Osteocyte (in vitro differentiated cells): ENCODE results near the gene IQSEC1. TPM values are rescaled to one million over a fixed set of nuclear protein-coding genes. Genes with fewer than 3 reads are reported as not detected.

Experiments
- DNase-seq: peaks from one replicate; pipeline ENCODE4 v3.0.0; 2021; ENCODE audit warnings: mixed read lengths; ENCODE audit not compliant: unreplicated experiment; ENCODE audit errors: extremely low spot score
- H3K27ac Mint-ChIP-seq: one replicate; pipeline ENCODE4 v1.8.0; 2021; ENCODE audit warnings: mild to moderate bottlenecking, mixed read lengths; ENCODE audit not compliant: unreplicated experiment
- H3K27me3 Mint-ChIP-seq: one replicate; pipeline ENCODE4 v1.8.0; 2021; ENCODE audit warnings: mixed read lengths; ENCODE audit not compliant: unreplicated experiment
- H3K36me3 Mint-ChIP-seq: one replicate; pipeline ENCODE4 v1.8.0; 2021; ENCODE audit warnings: mixed read lengths; ENCODE audit not compliant: unreplicated experiment
- H3K4me1 Mint-ChIP-seq: one replicate; pipeline ENCODE4 v1.8.0; 2021; ENCODE audit warnings: mixed read lengths; ENCODE audit not compliant: unreplicated experiment
- H3K4me3 Mint-ChIP-seq: one replicate; pipeline ENCODE4 v1.8.0; 2021; ENCODE audit warnings: mild to moderate bottlenecking, moderate library complexity, mixed read lengths; ENCODE audit not compliant: unreplicated experiment
- H3K9me3 Mint-ChIP-seq: one replicate; pipeline ENCODE4 v1.8.0; 2021; ENCODE audit warnings: mixed read lengths; ENCODE audit not compliant: unreplicated experiment
- CTCF ChIP-seq: fragments of 200-600 bp; sonication (generic); IDR thresholded peaks from 2 replicates; pipeline ENCODE4 v1.5.0; 2021; ENCODE audit warnings: antibody characterized with exemption, mild to moderate bottlenecking, moderate library complexity
- total RNA-seq: library from RNA; stranded (reverse); gene quantifications from 2 replicates; pipeline ENCODE4 v1.2.1, GENCODE V29; 2021

The IQSEC1 gene
- total RNA-seq, 1 donor from 2014 or later, result 37.9 TPM

GRCh38 chr3:12891985-12892839 is 181.0 kb downstream of the IQSEC1 start:
- Mint-ChIP-seq H3K36me3 (peaks cover 4% of the 10 kb centered on the region), H3K27me3 (peaks cover 35% of the 10 kb centered on the region), H3K4me3 (no peak overlapping the region)

GRCh38 chr3:12891391-12891984 is 181.7 kb downstream of the IQSEC1 start:
- Mint-ChIP-seq H3K4me3 (no peak overlapping the region), H3K9me3 (no peaks in the 10 kb centered on the region), H3K36me3 (no peaks in the 10 kb centered on the region), H3K4me1 (peaks cover 4% of the 10 kb centered on the region), H3K27me3 (peaks cover 41% of the 10 kb centered on the region), H3K27ac (no peak overlapping the region)
- TF ChIP-seq CTCF, result no peak
- DNase-seq, result no peak

More at GRCh38 chr3:12891985-12892839, 181.0 kb downstream of the IQSEC1 start:
- Mint-ChIP-seq H3K27ac (no peak overlapping the region), H3K9me3 (no peaks in the 10 kb centered on the region), H3K4me1 (peaks cover 4% of the 10 kb centered on the region)
- DNase-seq, result no peak
- TF ChIP-seq CTCF, result peak; percentile 84

- peaks cover 43% of the 10 kb centered on the region for H3K27me3 Mint-ChIP-seq
- TF ChIP-seq CTCF, result no peak
- H3K27ac Mint-ChIP-seq, result no peak overlapping the region
- DNase-seq, result no peak
- H3K9me3 Mint-ChIP-seq, result no peaks in the 10 kb centered on the region
- H3K4me1 Mint-ChIP-seq, result peaks cover 4% of the 10 kb centered on the region
- H3K36me3 Mint-ChIP-seq, result no peaks in the 10 kb centered on the region
- H3K4me3 Mint-ChIP-seq, result no peak overlapping the region
Measured at GRCh38 chr3:12890610-12891390, 182.4 kb downstream of the IQSEC1 start.

- Mint-ChIP-seq H3K9me3 (no peaks in the 10 kb centered on the region), H3K27me3 (peaks cover 52% of the 10 kb centered on the region), H3K4me3 (no peak overlapping the region), H3K27ac (no peak overlapping the region), H3K36me3 (no peaks in the 10 kb centered on the region), H3K4me1 (peaks cover 2% of the 10 kb centered on the region)
- TF ChIP-seq CTCF, result no peak
- no peak for DNase-seq
Measured at GRCh38 chr3:12886736-12887135, 186.5 kb downstream of the IQSEC1 start.
